Right atrium auricular region (tissue), 2 donors: ENCODE data around the gene BRD4. TPM values are rescaled to one million over a fixed set of nuclear protein-coding genes. Genes with fewer than 3 reads are reported as not detected.
A peak's percentile ranks its signal among the peaks of the same experiment; 100 is the strongest.

Experiments used
- DNase-seq: peaks from one replicate; pipeline ENCODE4 v3.0.0-alpha.2; 2019; ENCODE audit warnings: low spot score
- H3K27ac ChIP-seq, 2 donors: fragments of 200-600 bp; sonication (generic); 1 replicate in 1 of 2; 2 replicates in 1 of 2; pipeline ENCODE4 v1.5.1; 2016 to 2019
- H3K27me3 ChIP-seq, 2 donors: fragments of 200-600 bp; sonication (generic); one replicate each; pipeline versions ENCODE4 v1.5.1 to v1.6.0; 2017 to 2019
- H3K36me3 ChIP-seq: fragments of 200-600 bp; sonication (generic); one replicate; pipeline ENCODE4 v1.5.1; 2016
- H3K4me1 ChIP-seq, 2 donors: fragments of 200-600 bp; sonication (generic); one replicate each; pipeline versions ENCODE4 v1.5.1 to v1.6.0; 2017 to 2019
- H3K4me3 ChIP-seq, 2 donors: fragments of 200-600 bp; sonication (generic); 1 replicate in 1 of 2; 2 replicates in 1 of 2; pipeline ENCODE4 v1.5.1; 2017 to 2019; ENCODE audit warnings: mild to moderate bottlenecking in 1 of 2, moderate library complexity in 1 of 2
- H3K9me3 ChIP-seq, 2 donors: fragments of 200-600 bp; sonication (generic); one replicate each; pipeline ENCODE4 v1.5.1; 2019
- CTCF ChIP-seq, 2 donors: fragments of 200-600 bp; sonication (generic); IDR thresholded peaks; one replicate each; pipeline ENCODE4 v1.5.1; 2019; ENCODE audit warnings: antibody characterized with exemption in 2 of 2
- total RNA-seq, 2 donors: library from RNA; depleted of rRNA; stranded (reverse); fragments of >200 nt; gene quantifications; one replicate each; pipeline ENCODE4 v1.1.0, GENCODE V29; 2016

Gene BRD4
- total RNA-seq, 2 donors from 2014 or later, result 23.6 to 41.0 TPM

GRCh38 chr19:15378534-15379082, 46.3 kb upstream of the BRD4 start:
- no peak for TF ChIP-seq CTCF (IDR thresholded peaks at IDR 0.05)
- Histone ChIP-seq H3K9me3 (no peaks in the 10 kb centered on the region), H3K27me3 (no peaks in the 10 kb centered on the region), H3K27ac (peak overlapping the region; percentile 98 to 99), H3K36me3 (no peaks in the 10 kb centered on the region), H3K4me1 (peaks cover 0 to 54% of the 10 kb centered on the region in 2 donors), H3K4me3 (peak overlapping the region; percentile 95 to 99)
- no peak for DNase-seq

GRCh38 chr19:15374796-15375440, 42.6 kb upstream of the BRD4 start:
- Histone ChIP-seq H3K4me3 (no peak overlapping the region), H3K27me3 (no peaks in the 10 kb centered on the region), H3K9me3 (no peaks in the 10 kb centered on the region), H3K36me3 (peaks cover 33% of the 10 kb centered on the region), H3K27ac (peak overlapping the region; percentile 68 to 77), H3K4me1 (peaks cover 0 to 65% of the 10 kb centered on the region in 2 donors)
- DNase-seq, result peak; percentile 70
- TF ChIP-seq CTCF (IDR thresholded peaks at IDR 0.05), result no peak

GRCh38 chr19:15374105-15374651, 41.8 kb upstream of the BRD4 start:
- no peak for DNase-seq
- peak overlapping the region; percentile 68 to 77 for H3K27ac ChIP-seq
- no peaks in the 10 kb centered on the region for H3K9me3 ChIP-seq
- peaks cover 40% of the 10 kb centered on the region for H3K36me3 ChIP-seq
- H3K27me3 ChIP-seq, result no peaks in the 10 kb centered on the region
- H3K4me3 ChIP-seq, result no peak overlapping the region
- H3K4me1 ChIP-seq, result peaks cover 0 to 65% of the 10 kb centered on the region in 2 donors
- TF ChIP-seq CTCF (IDR thresholded peaks at IDR 0.05), result no peak

GRCh38 chr19:15373644-15374043, 41.3 kb upstream of the BRD4 start:
- Histone ChIP-seq H3K4me3 (no peak overlapping the region), H3K36me3 (peaks cover 45% of the 10 kb centered on the region), H3K9me3 (no peaks in the 10 kb centered on the region), H3K27me3 (no peaks in the 10 kb centered on the region), H3K4me1 (peaks cover 0 to 65% of the 10 kb centered on the region in 2 donors), H3K27ac (peak overlapping the region in 1 of 2 donors; percentile 77)
- no peak for DNase-seq
- TF ChIP-seq CTCF (IDR thresholded peaks at IDR 0.05), result no peak

- Histone ChIP-seq H3K4me3 (no peak overlapping the region), H3K36me3 (peaks cover 53% of the 10 kb centered on the region), H3K27me3 (no peaks in the 10 kb centered on the region), H3K27ac (no peak overlapping the region), H3K9me3 (no peaks in the 10 kb centered on the region), H3K4me1 (peaks cover 0 to 64% of the 10 kb centered on the region in 2 donors)
- no peak for TF ChIP-seq CTCF (IDR thresholded peaks at IDR 0.05)
- DNase-seq, result no peak
Observed at GRCh38 chr19:15372891-15373301, 40.6 kb upstream of the BRD4 start.
